Epithelial cell of proximal tubule (primary cell): ENCODE measurements around the gene SFXN2. TPM values are rescaled to one million over a fixed set of nuclear protein-coding genes. Genes with fewer than 3 reads are reported as not detected.
"Not testable (repeated sequence)": the region's sequence is repeated elsewhere in the genome, so short reads cannot be mapped to it uniquely, and the experiment has no call there.

Experiments
- DNase-seq: peaks from one replicate; pipeline ENCODE4 v3.0.0-alpha.2; 2011; ENCODE audit warnings: low read depth
- H3K4me3 ChIP-seq: 2 replicates; pipeline ENCODE4 v1.5.1; 2011; ENCODE audit warnings: low read depth, mild to moderate bottlenecking, low read length
- total RNA-seq: library from RNA; depleted of rRNA; stranded (reverse); fragments of >200 nt; gene quantifications from 2 replicates; pipeline ENCODE4 v1.2.3, GENCODE V29; 2015
- TF ChIP-seq, protein P1 (sequence below): conservative IDR thresholded peaks from 2 replicates; pipeline ENCODE4 v1.5.1; 2012; ENCODE audit warnings: low read depth, mild to moderate bottlenecking, low read length

SFXN2 gene
- total RNA-seq, 1 donor from 2014 or later: 5.3 TPM

GRCh38 chr10:102712843-102713538, 1.4 kb upstream of the SFXN2 start:
- no peak for DNase-seq
- TF ChIP-seq, protein P1, sequence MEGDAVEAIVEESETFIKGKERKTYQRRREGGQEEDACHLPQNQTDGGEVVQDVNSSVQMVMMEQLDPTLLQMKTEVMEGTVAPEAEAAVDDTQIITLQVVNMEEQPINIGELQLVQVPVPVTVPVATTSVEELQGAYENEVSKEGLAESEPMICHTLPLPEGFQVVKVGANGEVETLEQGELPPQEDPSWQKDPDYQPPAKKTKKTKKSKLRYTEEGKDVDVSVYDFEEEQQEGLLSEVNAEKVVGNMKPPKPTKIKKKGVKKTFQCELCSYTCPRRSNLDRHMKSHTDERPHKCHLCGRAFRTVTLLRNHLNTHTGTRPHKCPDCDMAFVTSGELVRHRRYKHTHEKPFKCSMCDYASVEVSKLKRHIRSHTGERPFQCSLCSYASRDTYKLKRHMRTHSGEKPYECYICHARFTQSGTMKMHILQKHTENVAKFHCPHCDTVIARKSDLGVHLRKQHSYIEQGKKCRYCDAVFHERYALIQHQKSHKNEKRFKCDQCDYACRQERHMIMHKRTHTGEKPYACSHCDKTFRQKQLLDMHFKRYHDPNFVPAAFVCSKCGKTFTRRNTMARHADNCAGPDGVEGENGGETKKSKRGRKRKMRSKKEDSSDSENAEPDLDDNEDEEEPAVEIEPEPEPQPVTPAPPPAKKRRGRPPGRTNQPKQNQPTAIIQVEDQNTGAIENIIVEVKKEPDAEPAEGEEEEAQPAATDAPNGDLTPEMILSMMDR: no peak
- peak overlapping the region; percentile 99 for H3K4me3 ChIP-seq

- TF ChIP-seq, protein P1: no peak
- DNase-seq: no peak
- peak overlapping the region; percentile 99 for H3K4me3 ChIP-seq
Observed at GRCh38 chr10:102713539-102713813, 960 bp upstream of the SFXN2 start.

GRCh38 chr10:102713814-102714620, 419 bp upstream of the SFXN2 start, which contains the start of gene ARL3:
ARL3 (minus strand) TSS chr10:102714397; CDS start chr10:102714275, 122 bp downstream.
- peak within 1 kb of the TSS; percentile 99 for H3K4me3 ChIP-seq
- no peak for DNase-seq
- TF ChIP-seq, protein P1: peak; percentile 44

DNA sequence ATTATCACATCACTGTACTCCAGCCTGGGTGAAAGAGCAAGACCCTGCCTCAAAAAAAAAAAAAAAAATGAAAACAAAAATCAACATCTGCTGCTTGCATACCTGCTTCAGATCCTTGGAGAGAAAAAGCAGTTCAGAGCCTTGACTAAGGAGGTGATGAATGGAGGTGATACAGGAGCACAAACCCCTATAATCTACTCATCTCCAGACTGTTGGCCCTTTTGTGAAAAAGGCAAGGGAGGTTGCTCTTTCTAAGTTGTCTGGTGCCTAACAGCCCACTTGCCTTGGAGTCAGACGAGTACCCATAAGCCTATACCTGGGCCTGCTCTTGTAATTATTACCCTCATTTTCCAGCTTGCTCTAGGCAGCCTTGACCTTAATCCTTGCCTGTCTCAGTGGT, 1.4 kb downstream of the SFXN2 start:
- no peak for DNase-seq
- no peak overlapping the region for H3K4me3 ChIP-seq
- TF ChIP-seq, protein P1: no peak

- H3K4me3 ChIP-seq, DNase-seq: not testable (repeated sequence)
Observed at GRCh38 chr10:102716900-102717565, 2.6 kb downstream of the SFXN2 start.

DNA sequence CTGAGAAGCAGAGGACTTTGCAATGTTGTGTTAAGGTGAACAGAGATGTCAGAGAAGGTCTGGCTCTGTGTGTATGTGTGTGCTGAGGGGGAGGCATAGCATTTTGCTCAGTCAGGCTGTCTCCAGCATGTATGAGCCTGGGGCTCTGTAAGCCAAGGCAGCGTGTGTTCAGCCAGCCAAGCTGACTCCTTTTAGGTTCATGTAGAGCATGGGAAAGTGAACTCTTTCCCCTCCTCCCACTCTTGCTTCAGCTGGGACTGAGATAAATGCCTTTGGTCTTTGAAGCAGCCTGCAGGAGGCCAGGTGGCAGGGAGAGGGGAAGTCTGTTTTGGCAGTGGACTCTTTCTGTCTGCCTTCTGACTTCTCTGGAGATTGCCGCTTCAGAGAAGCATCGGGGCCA, 3.8 kb downstream of the SFXN2 start:
- TF ChIP-seq, protein P1: no peak
- no peak for DNase-seq
- no peak overlapping the region for H3K4me3 ChIP-seq

DNA sequence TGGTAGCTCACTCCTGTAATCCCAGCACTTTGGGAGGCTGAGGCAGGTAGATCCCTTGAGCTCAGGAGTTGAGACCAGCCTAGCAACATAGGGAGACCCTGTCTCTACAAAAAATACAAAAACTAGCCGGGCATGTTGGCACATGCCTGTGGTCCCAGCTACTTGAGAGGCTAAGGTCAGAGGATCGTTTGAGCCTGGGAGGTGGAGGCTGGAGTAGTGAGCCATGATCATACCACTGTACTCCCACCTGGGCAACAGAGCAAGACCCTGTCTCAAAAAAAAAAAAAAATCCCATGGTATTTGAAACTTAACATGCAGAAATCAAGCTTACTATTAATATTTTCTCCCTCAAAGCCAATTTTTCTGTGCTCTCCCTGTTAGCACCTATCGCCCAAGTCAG, 5.9 kb downstream of the SFXN2 start:
- TF ChIP-seq, protein P1: no peak
- DNase-seq: no peak
- no peak overlapping the region for H3K4me3 ChIP-seq
